WI38 (cell line): ENCODE data around the gene PPP1R14C.

Experiments
- H3K4me3 ChIP-seq: 2 replicates; pipeline ENCODE4 v1.5.1; 2011; ENCODE audit warnings: low read depth, mild to moderate bottlenecking, control low read depth, low read length
- CTCF ChIP-seq: IDR thresholded peaks from 2 replicates; pipeline ENCODE4 v1.5.1; 2012; ENCODE audit warnings: low read depth, mild to moderate bottlenecking, control low read depth, low read length

Gene PPP1R14C

GRCh38 chr6:150142670-150143515 lies at the start of gene PPP1R14C:
Gene PPP1R14C, plus strand, starts transcription at chr6:150143044. Its CDS starts 149 bp downstream, at chr6:150143193.
- no peak for TF ChIP-seq CTCF
- H3K4me3 ChIP-seq = 0 out of 2 replicates have a peak within 1 kb of the TSS, but pooled peaks have one; percentile 10

- no peak for TF ChIP-seq CTCF
- no peak overlapping the region for H3K4me3 ChIP-seq
These were observed 49.4 kb upstream of the PPP1R14C start for GRCh38 chr6:150093397-150093796.

DNA sequence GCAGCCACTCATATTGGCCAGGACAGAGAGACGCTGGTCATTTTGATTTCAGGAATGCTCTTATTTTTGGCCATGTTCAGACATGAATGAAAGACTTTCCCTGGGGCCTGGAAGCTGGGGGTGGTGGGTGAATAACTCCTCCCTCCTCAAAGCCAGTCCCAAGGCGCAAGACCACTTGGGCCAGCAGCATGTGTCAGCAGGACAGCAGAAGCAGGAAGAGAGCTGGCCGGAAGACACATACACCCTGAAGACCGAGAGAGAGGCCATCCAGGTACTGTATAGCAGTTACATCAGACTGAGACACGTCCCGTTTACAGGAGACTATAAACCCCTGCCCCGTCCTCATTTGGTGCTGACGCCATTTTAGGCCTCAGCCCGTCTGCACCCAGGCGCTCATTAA lies 44.7 kb upstream of the PPP1R14C start:
- no peak overlapping the region for H3K4me3 ChIP-seq
- TF ChIP-seq CTCF = no peak

DNA sequence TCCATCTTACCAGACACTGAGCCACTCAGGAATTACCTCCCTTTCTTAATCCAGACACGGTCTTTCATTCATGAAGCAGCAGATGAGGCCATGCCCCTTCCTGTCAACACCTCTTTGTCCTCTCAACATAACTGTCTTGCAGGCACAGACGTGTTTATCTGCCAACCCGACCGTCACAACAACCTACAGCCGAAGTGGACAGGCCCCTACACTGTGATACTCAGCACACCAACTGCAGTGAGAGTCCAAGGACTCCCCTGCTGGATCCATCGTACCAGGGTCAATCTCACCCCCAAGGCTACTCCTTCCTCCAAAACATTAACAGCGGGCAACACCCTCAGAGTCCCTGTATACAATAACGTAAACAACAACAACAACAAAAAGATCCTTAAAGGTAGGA lies 43.3 kb upstream of the PPP1R14C start:
- TF ChIP-seq CTCF = no peak
- no peak overlapping the region for H3K4me3 ChIP-seq

DNA sequence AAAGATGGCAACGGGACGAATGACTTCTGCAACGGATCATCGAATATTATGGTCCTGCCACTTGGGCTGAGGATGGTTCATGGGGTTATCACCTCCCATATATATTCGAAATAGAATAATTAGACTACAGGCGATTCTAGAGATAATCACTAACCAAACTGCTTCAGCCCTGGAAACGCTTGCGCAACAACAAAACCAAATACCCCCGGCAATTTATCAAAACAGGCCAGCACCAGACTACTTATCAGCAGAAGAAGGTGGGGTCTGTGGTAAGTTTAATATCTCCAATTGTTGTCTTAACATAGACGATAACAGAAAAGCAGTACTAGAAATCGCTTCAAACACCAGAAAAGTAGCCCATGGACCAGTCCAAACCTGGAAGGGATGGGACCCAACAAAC lies 42.9 kb upstream of the PPP1R14C start:
- no peak for TF ChIP-seq CTCF

DNA sequence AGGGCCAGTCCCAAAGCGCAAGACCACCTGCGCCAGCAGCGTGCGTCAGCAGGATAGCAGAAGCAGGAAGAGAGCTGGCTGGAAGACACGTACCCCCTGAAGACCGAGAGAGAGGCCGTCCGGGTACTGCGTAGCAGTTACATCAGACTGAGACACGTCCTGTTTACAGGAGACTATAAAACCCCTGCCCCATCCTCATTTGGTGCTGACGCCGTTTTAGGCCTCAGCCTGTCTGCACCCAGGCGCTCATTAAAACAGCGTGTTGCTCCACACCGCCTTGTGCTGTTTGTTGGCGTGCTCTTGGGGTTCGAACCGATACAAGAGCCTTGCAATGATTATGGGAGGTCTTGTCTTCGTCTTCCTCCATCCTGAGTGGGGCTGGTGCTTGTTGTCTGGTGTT lies 42.1 kb upstream of the PPP1R14C start:
- no peak for TF ChIP-seq CTCF

More for the DNA sequence above, 42.9 kb upstream of the PPP1R14C start:
- no peak overlapping the region for H3K4me3 ChIP-seq

DNA sequence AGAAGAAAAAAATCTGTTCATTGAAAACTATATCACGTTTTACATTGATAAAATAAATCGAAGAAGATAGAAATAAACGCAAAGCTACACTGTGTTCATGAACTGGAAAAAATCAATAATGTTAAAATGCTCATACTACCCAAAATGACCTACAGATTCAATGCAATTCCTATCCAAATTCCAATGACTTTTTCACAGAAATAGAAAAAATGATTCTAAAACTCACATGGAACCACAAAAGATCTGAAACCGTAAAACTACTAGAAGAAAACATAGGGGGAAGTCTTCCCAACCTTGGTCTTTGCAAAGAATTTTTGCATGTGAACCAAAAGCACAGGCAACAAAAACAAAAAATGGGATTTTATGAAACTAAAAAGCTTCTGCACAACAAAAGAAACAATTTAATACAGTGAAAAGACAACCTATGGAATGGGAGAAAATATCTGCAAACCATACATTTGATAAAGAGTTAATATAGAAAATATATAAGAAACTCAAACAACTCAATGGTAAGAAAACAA lies 40.0 kb upstream of the PPP1R14C start:
- no peak for TF ChIP-seq CTCF
- no peak overlapping the region for H3K4me3 ChIP-seq

More for the DNA sequence above, 42.1 kb upstream of the PPP1R14C start:
- no peak overlapping the region for H3K4me3 ChIP-seq
